ENCODE data around the gene KRT79.

GRCh38 chr12:52807544-52808470 is 26.3 kb downstream of the KRT79 start:
- TF ChIP-seq CTCF (IDR thresholded peaks at IDR 0.05) (no peak), POLR2AphosphoS5 (IDR thresholded peaks at IDR 0.05; ENCODE audit: insufficient read depth in 1 of 2, low read depth in 1 of 2) (no peak), POLR2A (IDR thresholded peaks at IDR 0.05) (no peak)

Measured in vagina (tissue), 2 donors.